OCI-LY3 (cell line): ENCODE data around the gene HOXA5.

ENCODE experiments used
- CTCF ChIP-seq: fragments of 200-600, 300-600 bp; sonication (generic); IDR thresholded peaks from 2 replicates; pipeline ENCODE4 v1.5.1; 2014; ENCODE audit warnings: antibody characterized with exemption, low read length, low read depth
- EZH2phosphoT487 ChIP-seq: fragments of 200-600 bp; shearing (Covaris generic); IDR thresholded peaks from 2 replicates; pipeline ENCODE4 v1.6.1; 2018; ENCODE audit warnings: antibody characterized with exemption, mixed run types, low read depth

DNA sequence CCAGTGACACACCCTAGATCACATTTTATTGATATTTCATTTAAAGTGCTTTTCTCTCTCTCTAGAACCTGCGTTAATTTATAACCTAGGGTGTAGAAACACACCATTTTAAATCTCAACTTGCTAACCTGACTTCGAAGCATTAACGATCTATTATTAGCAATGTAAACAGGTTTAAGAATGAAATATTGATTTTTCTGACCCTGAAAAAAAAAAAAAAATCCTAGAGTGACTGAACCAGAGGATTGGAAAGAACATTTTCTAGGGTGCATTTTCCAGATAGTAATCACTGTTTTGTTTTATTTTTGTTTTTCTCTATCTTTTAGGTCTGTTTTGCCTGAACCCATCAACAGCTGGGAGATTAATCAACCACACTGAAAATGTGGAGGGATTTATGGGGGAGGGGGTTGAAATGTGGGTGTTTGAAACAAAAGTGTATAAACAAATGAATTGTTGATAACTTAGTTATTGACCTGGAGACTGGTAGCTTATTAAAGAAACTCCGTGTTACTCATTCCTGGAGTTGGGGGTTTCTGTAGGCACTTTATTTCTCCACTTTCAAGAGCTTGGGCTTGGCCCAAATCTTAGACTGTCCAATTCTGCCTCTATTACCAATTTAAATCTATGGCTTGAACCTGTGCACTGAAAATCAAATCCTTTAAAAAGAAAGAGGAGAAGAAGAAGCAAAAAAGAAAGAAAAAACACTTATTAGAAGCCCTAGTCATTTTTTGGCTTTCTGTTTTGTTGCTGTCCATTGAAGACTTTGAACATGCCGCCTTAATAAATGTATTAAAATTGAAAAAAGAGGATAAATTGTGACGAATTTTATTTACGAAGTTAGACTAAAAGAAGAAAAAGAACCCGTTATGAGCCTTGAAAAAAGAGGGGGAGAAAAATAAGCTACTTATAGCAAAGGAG, 43.8 kb downstream of the HOXA5 start:
- no peak for TF ChIP-seq EZH2phosphoT487
- TF ChIP-seq CTCF = no peak
